Adrenal gland (tissue), 5 donors: ENCODE measurements around the gene COX4I2.

Experiments
- POLR2A ChIP-seq, 2 donors: fragments of 450-650 bp; IDR thresholded peaks; one replicate each; pipeline ENCODE4 v1.6.1; 2017; ENCODE audit warnings: antibody characterized with exemption in 2 of 2, mild to moderate bottlenecking in 2 of 2, moderate library complexity in 1 of 2
- TF ChIP-seq, protein P1 (sequence below), 6 experiments: fragments of 450-650 bp in 4 of 6; fragments of 200-600 bp in 2 of 6; sonication (generic) in 1 of 6; IDR thresholded peaks; 1 replicate in 5 of 6; 2 replicates in 1 of 6; pipeline versions ENCODE4 v1.5.1 to v1.8.0; 2016 to 2021; ENCODE audit warnings: antibody characterized with exemption in 6 of 6, mild to moderate bottlenecking in 2 of 6, moderate library complexity in 1 of 6
- donor health status: DM: no; HTN: no; CAD: no.

DNA sequence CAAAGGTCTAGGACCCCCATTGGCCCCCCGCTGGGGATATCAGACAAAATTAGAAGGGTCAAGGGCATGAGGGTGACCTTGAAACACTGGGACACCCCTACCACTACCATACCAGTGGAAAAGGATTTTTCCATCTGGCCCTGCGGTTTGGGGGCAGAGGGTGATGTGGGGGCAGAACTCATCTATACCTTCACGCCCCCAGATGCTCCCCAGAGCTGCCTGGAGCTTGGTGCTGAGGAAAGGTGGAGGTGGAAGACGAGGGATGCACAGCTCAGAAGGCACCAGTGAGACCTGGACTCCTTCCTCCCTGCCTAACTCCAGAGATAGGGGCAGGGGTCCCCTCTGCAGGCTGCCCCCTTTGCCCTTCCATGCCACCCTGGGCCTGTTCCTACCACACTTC, 1.1 kb downstream of the COX4I2 start:
- TF ChIP-seq, protein P1, sequence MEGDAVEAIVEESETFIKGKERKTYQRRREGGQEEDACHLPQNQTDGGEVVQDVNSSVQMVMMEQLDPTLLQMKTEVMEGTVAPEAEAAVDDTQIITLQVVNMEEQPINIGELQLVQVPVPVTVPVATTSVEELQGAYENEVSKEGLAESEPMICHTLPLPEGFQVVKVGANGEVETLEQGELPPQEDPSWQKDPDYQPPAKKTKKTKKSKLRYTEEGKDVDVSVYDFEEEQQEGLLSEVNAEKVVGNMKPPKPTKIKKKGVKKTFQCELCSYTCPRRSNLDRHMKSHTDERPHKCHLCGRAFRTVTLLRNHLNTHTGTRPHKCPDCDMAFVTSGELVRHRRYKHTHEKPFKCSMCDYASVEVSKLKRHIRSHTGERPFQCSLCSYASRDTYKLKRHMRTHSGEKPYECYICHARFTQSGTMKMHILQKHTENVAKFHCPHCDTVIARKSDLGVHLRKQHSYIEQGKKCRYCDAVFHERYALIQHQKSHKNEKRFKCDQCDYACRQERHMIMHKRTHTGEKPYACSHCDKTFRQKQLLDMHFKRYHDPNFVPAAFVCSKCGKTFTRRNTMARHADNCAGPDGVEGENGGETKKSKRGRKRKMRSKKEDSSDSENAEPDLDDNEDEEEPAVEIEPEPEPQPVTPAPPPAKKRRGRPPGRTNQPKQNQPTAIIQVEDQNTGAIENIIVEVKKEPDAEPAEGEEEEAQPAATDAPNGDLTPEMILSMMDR (IDR thresholded peaks at IDR 0.05), result no peak
- TF ChIP-seq POLR2A (IDR thresholded peaks at IDR 0.05), result no peak
